H1 (cell line): ENCODE results near the gene THADA. TPM values are rescaled to one million over a fixed set of nuclear protein-coding genes. Genes with fewer than 3 reads are reported as not detected.

Source experiments
- CTCF ChIA-PET: fragments of 300-600 bp; sonication (Branson Sonifier 250); formaldehyde crosslinking; loops from one replicate; lab custom pipeline; 2021; ENCODE audit not compliant: partially characterized antibody; lab: Charles Lee
- POLR2A ChIA-PET: fragments of 300-600 bp; sonication (Branson Sonifier 250); formaldehyde crosslinking; loops from one replicate; lab custom pipeline; 2021; ENCODE audit warnings: inconsistent platforms; ENCODE audit not compliant: partially characterized antibody; lab: Charles Lee
- DNase-seq, 2 experiments: peaks; one replicate each; pipeline versions ENCODE4 v3.0.0 to v3.0.0-alpha.2; 2010 to 2022; ENCODE audit warnings: low spot score in 2 of 2, low read depth in 1 of 2, mixed read lengths in 1 of 2
- FAIRE-seq: peaks from 2 replicates; lab custom pipeline; 2011; peaks lifted over from hg19 to GRCh38; lab: Jason Lieb, UNC
- H2AFZ ChIP-seq: 2 replicates; pipeline ENCODE4 v1.8.1; 2012; ENCODE audit warnings: low read length, inconsistent platforms
- H2AK5ac ChIP-seq: 2 replicates; pipeline ENCODE4 v1.6.1; 2013; ENCODE audit warnings: low read depth, low read length
- H2BK120ac ChIP-seq: replicated peaks from 2 replicates; pipeline ENCODE3; 2013; ENCODE audit warnings: low read depth, low read length, inconsistent platforms
- H2BK12ac ChIP-seq: 2 replicates; pipeline ENCODE4 v1.6.1; 2013; ENCODE audit warnings: low read depth, low read length
- H2BK15ac ChIP-seq: 2 replicates; pipeline ENCODE4 v1.6.1; 2013; ENCODE audit warnings: low read length
- H2BK20ac ChIP-seq: 2 replicates; pipeline ENCODE4 v1.6.1; 2013; ENCODE audit warnings: low read length
- H2BK5ac ChIP-seq: 2 replicates; pipeline ENCODE4 v1.6.1; 2013; ENCODE audit warnings: low read depth, low read length
- H3K14ac ChIP-seq: 2 replicates; pipeline ENCODE4 v1.6.1; 2013; ENCODE audit warnings: inconsistent platforms; ENCODE audit not compliant: insufficient read length
- H3K18ac ChIP-seq: 2 replicates; pipeline ENCODE4 v1.6.1; 2013; ENCODE audit warnings: low read length; ENCODE audit errors: extremely low read depth
- H3K23ac ChIP-seq: 2 replicates; pipeline ENCODE4 v1.6.1; 2013; ENCODE audit warnings: inconsistent platforms; ENCODE audit not compliant: insufficient read length
- H3K23me2 ChIP-seq: 2 replicates; pipeline ENCODE4 v1.6.1; 2013; ENCODE audit warnings: low read depth, low read length
- H3K27ac ChIP-seq: 2 replicates; pipeline ENCODE4 v1.6.1; 2011; ENCODE audit warnings: low read depth, low read length, inconsistent platforms
- H3K27me3 ChIP-seq, 4 experiments: replicated peaks in 1 of 4; 1 replicate in 1 of 4; 2 replicates in 3 of 4; pipeline versions ENCODE4 v1.6.1 to v1.8.1; 2011 to 2013; ENCODE audit warnings: low read length in 3 of 4, mild to moderate bottlenecking in 3 of 4, inconsistent platforms in 2 of 4, mixed read lengths in 2 of 4, moderate library complexity in 1 of 4; ENCODE audit not compliant: control insufficient read depth in 3 of 4, insufficient read depth in 3 of 4; ENCODE audit errors: extremely low read depth in 1 of 4
- H3K36me3 ChIP-seq, 4 experiments: 2 replicates each; pipeline versions ENCODE4 v1.6.1 to v1.8.1; 2011 to 2013; ENCODE audit warnings: mild to moderate bottlenecking in 4 of 4, low read length in 3 of 4, moderate library complexity in 2 of 4, control low read depth in 1 of 4, inconsistent platforms in 1 of 4; ENCODE audit not compliant: insufficient read depth in 4 of 4, control insufficient read depth in 2 of 4
- H3K4ac ChIP-seq: replicated peaks from 2 replicates; pipeline ENCODE3; 2013; ENCODE audit warnings: low read length, low read depth, mixed read lengths, inconsistent platforms; ENCODE audit not compliant: insufficient read length
- H3K4me1 ChIP-seq, 4 experiments: replicated peaks in 1 of 4; 1 replicate in 1 of 4; 2 replicates in 3 of 4; pipeline versions ENCODE4 v1.6.1 to v1.8.1; 2011 to 2013; ENCODE audit warnings: low read length in 3 of 4, inconsistent platforms in 2 of 4, mixed read lengths in 1 of 4; ENCODE audit not compliant: insufficient read depth in 4 of 4, control insufficient read depth in 3 of 4
- H3K4me2 ChIP-seq, 2 experiments: 2 replicates each; pipeline versions ENCODE4 v1.6.1 to v1.8.1; 2011 to 2013; ENCODE audit warnings: low read depth in 2 of 2, low read length in 2 of 2, control low read depth in 1 of 2, inconsistent platforms in 1 of 2, mild to moderate bottlenecking in 1 of 2; ENCODE audit not compliant: insufficient read depth in 1 of 2
- H3K4me3 ChIP-seq, 4 experiments: fragments of 200-600, 300-600 bp in 1 of 4; sonication (generic), shearing (Covaris generic), sonication (Bioruptor Twin) in 1 of 4; 2 replicates each; pipeline versions ENCODE4 v1.5.1 to v1.8.1; 2011 to 2016; ENCODE audit warnings: low read length in 4 of 4, low read depth in 3 of 4, control low read depth in 2 of 4, inconsistent platforms in 2 of 4, mild to moderate bottlenecking in 2 of 4, mixed read lengths in 1 of 4, moderate library complexity in 1 of 4; ENCODE audit not compliant: insufficient read depth in 2 of 4; ENCODE audit errors: extremely low read depth in 1 of 4
- H3K56ac ChIP-seq: replicated peaks from 2 replicates; pipeline ENCODE3; 2013; ENCODE audit warnings: low read depth, mild to moderate bottlenecking, mixed read lengths, low read length, inconsistent platforms; ENCODE audit not compliant: insufficient read length
- H3K79me1 ChIP-seq: 2 replicates; pipeline ENCODE4 v1.6.1; 2013; ENCODE audit warnings: low read depth, low read length, control low read depth
- H3K79me2 ChIP-seq, 2 experiments: 2 replicates each; pipeline versions ENCODE4 v1.6.1 to v1.8.1; 2012 to 2013; ENCODE audit warnings: low read length in 2 of 2, mild to moderate bottlenecking in 2 of 2, inconsistent platforms in 1 of 2; ENCODE audit not compliant: insufficient read depth in 2 of 2, control insufficient read depth in 1 of 2
- H3K9ac ChIP-seq, 4 experiments: replicated peaks in 1 of 4; 1 replicate in 1 of 4; 2 replicates in 3 of 4; pipeline versions ENCODE4 v1.6.1 to v1.8.1; 2011 to 2013; ENCODE audit warnings: low read depth in 3 of 4, low read length in 3 of 4, control low read depth in 2 of 4, mild to moderate bottlenecking in 2 of 4, moderate library complexity in 2 of 4, inconsistent platforms in 1 of 4; ENCODE audit errors: extremely low read depth in 1 of 4
- H3K9me3 ChIP-seq, 2 experiments: 2 replicates each; pipeline versions ENCODE4 v1.6.1 to v1.8.1; 2012 to 2013; ENCODE audit warnings: mild to moderate bottlenecking in 2 of 2, moderate library complexity in 2 of 2, control low read depth in 1 of 2, inconsistent platforms in 1 of 2, low read depth in 1 of 2, low read length in 1 of 2, mixed read lengths in 1 of 2; ENCODE audit not compliant: insufficient read depth in 2 of 2
- H4K20me1 ChIP-seq, 2 experiments: replicated peaks in 1 of 2; 2 replicates each; pipeline versions ENCODE3 to v1.8.1; 2011 to 2013; ENCODE audit warnings: inconsistent platforms in 2 of 2, low read length in 2 of 2, mild to moderate bottlenecking in 1 of 2; ENCODE audit not compliant: insufficient read depth in 2 of 2, control insufficient read depth in 1 of 2
- H4K5ac ChIP-seq: 2 replicates; pipeline ENCODE4 v1.6.1; 2013; ENCODE audit warnings: low read length, low read depth, mixed read lengths, inconsistent platforms; ENCODE audit not compliant: insufficient read length
- H4K8ac ChIP-seq: 2 replicates; pipeline ENCODE4 v1.8.0; 2013; ENCODE audit warnings: mild to moderate bottlenecking, moderate library complexity, low read length, inconsistent platforms; ENCODE audit not compliant: insufficient read depth; ENCODE audit errors: extremely low read depth
- H4K91ac ChIP-seq: replicated peaks from 2 replicates; pipeline ENCODE3; 2013; ENCODE audit warnings: low read length, mixed read lengths, inconsistent platforms; ENCODE audit not compliant: insufficient read length
- ASH2L ChIP-seq: fragments of 200-600, 300-600 bp; sonication (generic); IDR thresholded peaks from one replicate; pipeline ENCODE4 v1.7.1; 2017; ENCODE audit warnings: low read length
- CREB1 ChIP-seq: IDR thresholded peaks from 2 replicates; pipeline ENCODE4 v1.6.1; 2012; ENCODE audit warnings: inconsistent platforms
- EGR1 ChIP-seq: IDR thresholded peaks from 2 replicates; pipeline ENCODE4 v1.6.1; 2011; ENCODE audit warnings: low read depth, low read length, borderline replicate concordance
- EP300 ChIP-seq, 2 experiments: IDR thresholded peaks; 1 replicate in 1 of 2; 2 replicates in 1 of 2; pipeline ENCODE4 v1.6.1; 2011 to 2012; ENCODE audit warnings: low read depth in 2 of 2, low read length in 2 of 2, mild to moderate bottlenecking in 2 of 2, borderline replicate concordance in 1 of 2, inconsistent platforms in 1 of 2, moderate library complexity in 1 of 2
- GTF2F1 ChIP-seq: IDR thresholded peaks from 2 replicates; pipeline ENCODE4 v1.6.1; 2012; ENCODE audit warnings: low read depth, low read length, improper control_type of control experiment, borderline replicate concordance
- JUND ChIP-seq: IDR thresholded peaks from 2 replicates; pipeline ENCODE4 v1.6.1; 2011; ENCODE audit warnings: mild to moderate bottlenecking, improper control_type of control experiment, low read length
- KDM1A ChIP-seq: fragments of 200-600, 300-600 bp; sonication (generic); IDR thresholded peaks from 2 replicates; pipeline ENCODE4 v1.7.1; 2016; ENCODE audit warnings: mild to moderate bottlenecking, low read length, borderline replicate concordance
- RBBP5 ChIP-seq: IDR thresholded peaks from 2 replicates; pipeline ENCODE4 v1.7.1; 2012; ENCODE audit warnings: low read depth, mild to moderate bottlenecking, inconsistent platforms, low read length, moderate library complexity, borderline replicate concordance
- RXRA ChIP-seq: IDR thresholded peaks from 2 replicates; pipeline ENCODE4 v1.6.1; 2011; ENCODE audit warnings: low read depth, mild to moderate bottlenecking, low read length, moderate library complexity; ENCODE audit not compliant: insufficient read depth
- SP4 ChIP-seq: IDR thresholded peaks from 2 replicates; pipeline ENCODE4 v1.6.1; 2012; ENCODE audit warnings: low read length, inconsistent platforms
- SRF ChIP-seq: IDR thresholded peaks from 2 replicates; pipeline ENCODE4 v1.6.1; 2011; ENCODE audit warnings: mild to moderate bottlenecking, low read depth, low read length, moderate library complexity
- SUZ12 ChIP-seq: fragments of 200-600 bp; sonication (generic); IDR thresholded peaks from 2 replicates; pipeline ENCODE4 v1.6.1; 2012; ENCODE audit warnings: mild to moderate bottlenecking, inconsistent platforms, low read length, moderate library complexity, mixed read lengths
- TAF1 ChIP-seq: IDR thresholded peaks from 2 replicates; pipeline ENCODE4 v1.6.1; 2011; ENCODE audit warnings: mild to moderate bottlenecking, low read depth, low read length
- USF2 ChIP-seq: IDR thresholded peaks from 2 replicates; pipeline ENCODE4 v1.6.1; 2011; ENCODE audit warnings: low read length, improper control_type of control experiment
- ZNF274 ChIP-seq: IDR thresholded peaks from 2 replicates; pipeline ENCODE4 v1.7.0; 2012; ENCODE audit warnings: low read length, borderline replicate concordance; ENCODE audit errors: extremely low read depth
- WGBS, 2 experiments: shearing (Covaris generic) in 1 of 2; methylation state at CpG; one replicate each; pipeline versions ENCODE4 v1.1.6 to v1.1.7; 2013 to 2015; ENCODE audit warnings: low lambda C conversion rate in 2 of 2, mixed read lengths in 2 of 2, inconsistent platforms in 1 of 2, low coverage in 1 of 2, missing lambda C conversion rate in 1 of 2; ENCODE audit not compliant: insufficient replicate concordance in 2 of 2, insufficient coverage in 1 of 2, insufficient read length in 1 of 2; ENCODE audit errors: extremely low coverage in 1 of 2, missing lambda C conversion rate in 1 of 2; 5-methylcytosine and 5-hydroxymethylcytosine counted together
- polyA plus RNA-seq, 7 experiments: library from polyadenylated mRNA; depleted of rRNA in 3 of 7; stranded (reverse) in 5 of 7; unstranded in 2 of 7; fragments of >200 nt in 5 of 7; fragments of 200-250 nt in 2 of 7; gene quantifications; 1 replicate in 5 of 7; 2 replicates in 1 of 7; 4 replicates in 1 of 7; pipeline versions ENCODE4 v1.2.1 to v1.2.3, GENCODE V29; 2011 to 2013; ENCODE audit warnings: missing spikeins in 2 of 7, mixed read lengths in 2 of 7
- total RNA-seq: library from RNA; stranded (reverse); fragmentation: NEBNext Ultra II Directional; extraction: Animal tissue kit (Norgen Biotek cat#: 25700); gene quantifications from 2 replicates; pipeline ENCODE4 v1.2.1, GENCODE V29; 2021

THADA gene
- total and polyA plus RNA-seq, 2 of the 8 experiments (the other 6 are each of a cell fraction or from before 2014, with no cell fraction given): 22.4 to 26.8 TPM

GRCh38 chr2:43388371-43388770, 207.5 kb downstream of the THADA start:
- no peak overlapping the region for H3K23ac ChIP-seq
- CTCF ChIA-PET: interaction anchor here (0.6 to 1.5 kb wide), 4 partner anchors 13 to 209 kb away, joined by 3 read pairs; no protein-coding TSS in a partner anchor
- POLR2A ChIA-PET: no interaction called here
- TF ChIP-seq GTF2F1 (no peak), USF2 (no peak), ZNF274 (no peak), RBBP5 (no peak), EGR1 (no peak), RXRA (no peak), KDM1A (no peak), SUZ12 (no peak), SRF (no peak), SP4 (no peak), CREB1 (no peak), ASH2L (no peak), TAF1 (no peak), JUND (no peak), EP300 (IDR thresholded peaks at IDR 0.05; ENCODE audit: borderline replicate concordance in 1 of 2, low read depth in 2 of 2, low read length in 2 of 2) (no peak)

More at GRCh38 chr2:43388371-43388770, 207.5 kb downstream of the THADA start:
- no peak for DNase-seq
- 95% methylated on average over 2 of the region's 2 CpGs; no CpG with 5 or more reads in 1 of the 2 experiments for WGBS, 2 experiments
- Histone ChIP-seq H3K36me3 (no peaks in the 10 kb centered on the region; a peak in 1 of 8 replicates), H2BK120ac (no peak overlapping the region), H4K8ac (no peak overlapping the region), H3K27ac (no peak overlapping the region), H2BK5ac (no peak overlapping the region), H2AK5ac (no peak overlapping the region), H2BK15ac (no peak overlapping the region), H4K91ac (no peak overlapping the region), H2BK12ac (no peak overlapping the region), H3K4ac (no peak overlapping the region), H3K4me2 (no peak overlapping the region), H3K18ac (no peak overlapping the region), H3K79me1 (no peaks in the 10 kb centered on the region), H3K56ac (no peak overlapping the region), H3K9ac (no peak overlapping the region), H4K20me1 (no peaks in the 10 kb centered on the region), H3K27me3 (no peaks in the 10 kb centered on the region), H3K4me1 (no peaks in the 10 kb centered on the region), H3K14ac (no peak overlapping the region), H3K9me3 (no peaks in the 10 kb centered on the region), H3K79me2 (no peaks in the 10 kb centered on the region), H2AFZ (no peak overlapping the region), H4K5ac (no peak overlapping the region), H2BK20ac (no peak overlapping the region), H3K23me2 (no peaks in the 10 kb centered on the region), H3K4me3 (no peak overlapping the region)
- no peak for FAIRE-seq
